IMR-90 (cell line): ENCODE measurements around the gene ATXN10. TPM values are rescaled to one million over a fixed set of nuclear protein-coding genes. Genes with fewer than 3 reads are reported as not detected.

Experiments
- ATAC-seq: fragments of 200-7000 bp; cut with Tn5 transposase; 2 replicates; pipeline ENCODE4 v1.9.1; 2020; ENCODE audit warnings: low read depth, mild to moderate bottlenecking, moderate library complexity
- BruUV-seq: library from RNA; stranded (reverse); fragments of 400-500 nt; replicated peaks from 2 replicates; lab custom pipeline; 2021; lab: Mats Ljungman, UMichigan
- CTCF ChIA-PET: fragments of 300-600 bp; formaldehyde crosslinking; extraction: SDS; loops from one replicate; lab custom pipeline; 2021; ENCODE audit warnings: antibody characterized with exemption; lab: Yijun Ruan, JAX
- POLR2A ChIA-PET: fragments of 300-600 bp; sonication (Branson Sonifier 250); formaldehyde crosslinking; loops from one replicate; lab custom pipeline; 2022; ENCODE audit warnings: antibody characterized with exemption; ENCODE audit not compliant: unreplicated experiment; lab: Charles Lee
- DNase-seq: peaks from one replicate; pipeline ENCODE4 v3.0.0; 2013
- H2AFZ ChIP-seq: replicated peaks from 2 replicates; pipeline ENCODE3; 2013; ENCODE audit warnings: low read length, mild to moderate bottlenecking; ENCODE audit not compliant: poor library complexity
- H2AK5ac ChIP-seq: 2 replicates; pipeline ENCODE4 v1.6.1; 2013; ENCODE audit warnings: low read depth, low read length, inconsistent platforms
- H2AK9ac ChIP-seq: replicated peaks from 2 replicates; pipeline ENCODE3; 2013; ENCODE audit warnings: mild to moderate bottlenecking, low read depth, low read length, moderate library complexity; ENCODE audit not compliant: poor library complexity
- H2BK120ac ChIP-seq: 2 replicates; pipeline ENCODE4 v1.6.1; 2013; ENCODE audit warnings: low read depth, low read length, inconsistent platforms
- H2BK15ac ChIP-seq: 3 replicates; pipeline ENCODE4 v1.6.1; 2013; ENCODE audit warnings: low read depth, low read length, inconsistent platforms
- H2BK20ac ChIP-seq: 2 replicates; pipeline ENCODE4 v1.6.1; 2013; ENCODE audit warnings: low read depth, mild to moderate bottlenecking, inconsistent platforms, low read length, moderate library complexity
- H2BK5ac ChIP-seq: 2 replicates; pipeline ENCODE4 v1.6.1; 2013; ENCODE audit warnings: mild to moderate bottlenecking, low read depth, low read length, inconsistent platforms; ENCODE audit not compliant: poor library complexity, severe bottlenecking
- H3K14ac ChIP-seq: replicated peaks from 2 replicates; pipeline ENCODE4 v1.6.1; 2013; ENCODE audit warnings: low read depth, low read length, inconsistent platforms
- H3K18ac ChIP-seq: 2 replicates; pipeline ENCODE4 v1.6.1; 2013; ENCODE audit warnings: low read depth, low read length, control low read depth
- H3K23ac ChIP-seq: 2 replicates; pipeline ENCODE4 v1.6.1; 2013; ENCODE audit warnings: low read depth, low read length, inconsistent platforms
- H3K27ac ChIP-seq: 2 replicates; pipeline ENCODE4 v1.5.1; 2013; ENCODE audit warnings: mild to moderate bottlenecking, control low read depth, low read length; ENCODE audit not compliant: insufficient read depth
- H3K27me3 ChIP-seq: 2 replicates; pipeline ENCODE4 v1.6.1; 2013; ENCODE audit warnings: low read length; ENCODE audit not compliant: control insufficient read depth, insufficient read depth
- H3K36me3 ChIP-seq: 2 replicates; pipeline ENCODE4 v1.6.1; 2013; ENCODE audit warnings: low read length, mixed read lengths; ENCODE audit not compliant: control insufficient read depth, insufficient read depth
- H3K4ac ChIP-seq: 2 replicates; pipeline ENCODE4 v1.6.1; 2013; ENCODE audit warnings: low read depth, low read length, inconsistent platforms
- H3K4me1 ChIP-seq: 2 replicates; pipeline ENCODE4 v1.6.1; 2013; ENCODE audit warnings: low read length, mixed read lengths; ENCODE audit not compliant: control insufficient read depth, insufficient read depth
- H3K4me2 ChIP-seq: 2 replicates; pipeline ENCODE4 v1.6.1; 2013; ENCODE audit warnings: low read depth, mild to moderate bottlenecking, control low read depth, low read length, moderate library complexity
- H3K4me3 ChIP-seq: 2 replicates; pipeline ENCODE4 v1.5.1; 2013; ENCODE audit warnings: low read depth, mild to moderate bottlenecking, control low read depth, low read length, moderate library complexity; ENCODE audit not compliant: insufficient read depth
- H3K56ac ChIP-seq: 2 replicates; pipeline ENCODE4 v1.6.1; 2013; ENCODE audit warnings: low read length, inconsistent platforms; ENCODE audit not compliant: insufficient read depth; ENCODE audit errors: extremely low read depth
- H3K79me1 ChIP-seq, 2 experiments: 2 replicates each; pipeline ENCODE4 v1.6.1; 2013; ENCODE audit warnings: low read length in 2 of 2, inconsistent platforms in 1 of 2, low read depth in 1 of 2
- H3K9ac ChIP-seq: 2 replicates; pipeline ENCODE4 v1.6.1; 2013; ENCODE audit warnings: low read depth, low read length, control low read depth
- H3K9me1 ChIP-seq: 2 replicates; pipeline ENCODE4 v1.6.1; 2013; ENCODE audit warnings: low read length, inconsistent platforms; ENCODE audit not compliant: insufficient read depth
- H3K9me3 ChIP-seq: 2 replicates; pipeline ENCODE4 v1.6.1; 2013; ENCODE audit warnings: low read length; ENCODE audit not compliant: control insufficient read depth, insufficient read depth
- H4K20me1 ChIP-seq: 2 replicates; pipeline ENCODE4 v1.6.1; 2013; ENCODE audit warnings: low read length, inconsistent platforms; ENCODE audit not compliant: insufficient read depth
- H4K5ac ChIP-seq: 2 replicates; pipeline ENCODE4 v1.6.1; 2013; ENCODE audit warnings: mild to moderate bottlenecking, low read depth, low read length, control low read depth
- H4K8ac ChIP-seq, 2 experiments: 2 replicates each; pipeline ENCODE4 v1.6.1; 2013; ENCODE audit warnings: low read depth in 2 of 2, low read length in 2 of 2, control low read depth in 1 of 2, inconsistent platforms in 1 of 2
- H4K91ac ChIP-seq: 2 replicates; pipeline ENCODE4 v1.6.1; 2013; ENCODE audit warnings: low read depth, low read length, inconsistent platforms; ENCODE audit not compliant: insufficient read depth
- BHLHE40 ChIP-seq: fragments of 150-350 bp; IDR thresholded peaks from 2 replicates; pipeline ENCODE4 v1.6.1; 2016; ENCODE audit warnings: mild to moderate bottlenecking, low read depth, low read length
- CEBPB ChIP-seq: IDR thresholded peaks from 2 replicates; pipeline ENCODE4 v1.6.1; 2012; ENCODE audit warnings: low read depth, low read length, improper control_type of control experiment
- CHD1 ChIP-seq: IDR thresholded peaks from 2 replicates; pipeline ENCODE4 v1.6.1; 2012; ENCODE audit warnings: low read depth, low read length, improper control_type of control experiment
- FOS ChIP-seq: fragments of 150-350 bp; IDR thresholded peaks from 2 replicates; pipeline ENCODE4 v1.6.1; 2016; ENCODE audit warnings: low read depth, low read length
- MAFK ChIP-seq: IDR thresholded peaks from 2 replicates; pipeline ENCODE4 v1.6.1; 2012; ENCODE audit warnings: low read depth, low read length, improper control_type of control experiment
- MAZ ChIP-seq: IDR thresholded peaks from 2 replicates; pipeline ENCODE4 v1.6.1; 2012; ENCODE audit warnings: low read depth, mild to moderate bottlenecking, low read length, improper control_type of control experiment, moderate library complexity, borderline replicate concordance
- MXI1 ChIP-seq: IDR thresholded peaks from 2 replicates; pipeline ENCODE4 v1.6.1; 2012; ENCODE audit warnings: low read depth, mild to moderate bottlenecking, low read length, moderate library complexity, borderline replicate concordance
- NFE2L2 ChIP-seq: fragments of 150-350 bp; IDR thresholded peaks from 2 replicates; pipeline ENCODE4 v1.6.1; 2016; ENCODE audit warnings: low read depth, mild to moderate bottlenecking, low read length
- POLR2A ChIP-seq: IDR thresholded peaks from 2 replicates; pipeline ENCODE4 v1.6.1; 2012; ENCODE audit warnings: mild to moderate bottlenecking, low read depth, low read length
- RAD21 ChIP-seq: IDR thresholded peaks from 2 replicates; pipeline ENCODE4 v1.6.1; 2012; ENCODE audit warnings: low read length, improper control_type of control experiment
- RCOR1 ChIP-seq: IDR thresholded peaks from 2 replicates; pipeline ENCODE4 v1.6.1; 2012; ENCODE audit warnings: mild to moderate bottlenecking, low read length, improper control_type of control experiment; ENCODE audit not compliant: insufficient replicate concordance
- RFX5 ChIP-seq: IDR thresholded peaks from 2 replicates; pipeline ENCODE4 v1.8.0; 2012; ENCODE audit warnings: low read depth, mild to moderate bottlenecking, low read length, moderate library complexity
- SMC3 ChIP-seq: fragments of 150-350 bp; IDR thresholded peaks from 2 replicates; pipeline ENCODE4 v1.6.1; 2016; ENCODE audit warnings: low read depth, mild to moderate bottlenecking, antibody characterized with exemption, low read length, moderate library complexity
- WGBS, 2 experiments: methylation state at CpG; one replicate each; pipeline versions ENCODE4 v1.1.5 to v1.1.7; 2013; ENCODE audit warnings: missing lambda C conversion rate in 2 of 2; ENCODE audit not compliant: insufficient read length in 1 of 2; ENCODE audit errors: extremely low coverage in 2 of 2; 5-methylcytosine and 5-hydroxymethylcytosine counted together
- dilution Hi-C: fragments of 300-500 bp; cut with HindIII; formaldehyde crosslinking; loops from one replicate; pipeline ENCODE4 v1.14.3; 2018; ENCODE audit warnings: low sequenced_read_pairs; ENCODE audit not compliant: unreplicated experiment
- in situ Hi-C: fragments of 300-500 bp; cut with MboI; formaldehyde crosslinking; loops from 3 replicates; pipeline ENCODE4 v1.14.3; 2019; ENCODE audit warnings: low sequenced_read_pairs, inconsistent platforms, mixed read lengths
- intact Hi-C: fragments of 100-400 bp; cut with micrococcal nuclease; formaldehyde crosslinking; loops from 2 replicates; pipeline ENCODE4 v1.10.0; 2022
- polyA plus RNA-seq, 3 experiments: library from polyadenylated mRNA; depleted of rRNA; stranded (reverse); fragments of >200 nt; gene quantifications; 2 replicates each; pipeline ENCODE4 v1.2.3, GENCODE V29; 2012; ENCODE audit warnings: low replicate concordance in 1 of 3
- total RNA-seq: library from RNA; depleted of rRNA; stranded (reverse); fragments of >200 nt; gene quantifications from 2 replicates; pipeline ENCODE4 v1.2.3, GENCODE V29; 2012
- TF ChIP-seq, protein P1 (sequence below): fragments of 150-350 bp; IDR thresholded peaks from 2 replicates; pipeline ENCODE4 v1.6.1; 2016; ENCODE audit warnings: low read depth, mild to moderate bottlenecking, low read length, moderate library complexity, borderline replicate concordance
- TF ChIP-seq, protein P2 (sequence below): fragments of 150-350 bp; IDR thresholded peaks from 2 replicates; pipeline ENCODE4 v1.6.1; 2017; ENCODE audit warnings: mild to moderate bottlenecking, antibody characterized with exemption, low read length, low read depth

Gene ATXN10
- total and polyA plus RNA-seq, 2 of the 4 experiments (the other 2 are of a cell fraction), result 116 to 231 TPM

DNA sequence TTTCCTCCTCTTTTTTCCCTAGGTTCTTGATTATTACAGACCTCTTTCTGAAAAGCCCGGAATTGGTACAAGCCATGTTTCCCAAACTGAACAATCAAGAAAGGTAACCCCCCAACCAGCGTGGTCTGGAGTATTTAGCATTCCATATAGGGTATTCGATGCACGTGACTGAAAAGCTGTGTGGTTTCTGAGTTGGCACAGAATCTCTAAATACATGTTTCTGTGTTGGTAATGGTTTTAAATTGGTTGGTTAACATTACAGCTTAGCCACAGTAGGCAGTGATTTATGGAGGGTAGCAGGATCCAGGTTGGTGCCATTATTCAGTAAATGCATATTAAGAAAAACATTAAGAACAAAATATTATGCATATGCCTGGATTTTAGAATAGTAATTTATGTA is 46.8 kb downstream of the ATXN10 start:
- Histone ChIP-seq H3K27me3 (no peaks in the 10 kb centered on the region), H2BK120ac (no peak overlapping the region; the same call in 1 of the 2 replicates), H3K9me3 (no peaks in the 10 kb centered on the region), H3K18ac (peak overlapping the region; percentile 50; the same call in 1 of the 2 replicates), H4K8ac (0 out of 4 replicates have a peak overlapping the region, but pooled peaks of 1 of the 2 experiments have one; percentile 5), H4K20me1 (peaks cover 23% of the 10 kb centered on the region; the same call in 1 of the 2 replicates), H4K91ac (no peak overlapping the region), H3K4ac (peak overlapping the region; percentile 20; the same call in 1 of the 2 replicates), H2AFZ (no peak overlapping the region), H3K9ac (no peak overlapping the region), H3K4me1 (peaks cover 4% of the 10 kb centered on the region; the same call in 1 of the 2 replicates), H3K23ac (peak overlapping the region; percentile 59), H3K56ac (no peak overlapping the region), H4K5ac (peak overlapping the region; percentile 75; the same call in 1 of the 2 replicates), H3K27ac (no peak overlapping the region), H2AK5ac (0 out of 2 replicates have a peak overlapping the region, but pooled peaks have one; percentile 50), H3K4me3 (no peak overlapping the region), H3K4me2 (peak overlapping the region; percentile 29; the same call in 1 of the 2 replicates), H2BK5ac (peak overlapping the region; percentile 75), H2BK20ac (no peak overlapping the region), H3K79me1 (peaks cover 41 to 77% of the 10 kb centered on the region in 2 experiments), H2BK15ac (0 out of 3 replicates have a peak overlapping the region, but pooled peaks have one; percentile 4), H3K14ac (peak overlapping the region; percentile 60), H3K9me1 (peaks cover 23% of the 10 kb centered on the region), H3K36me3 (peaks cover 19% of the 10 kb centered on the region), H2AK9ac (no peak overlapping the region)
- ATAC-seq (peak; percentile 33; the same call in 1 of the 2 replicates), DNase-seq (no peak)
- POLR2A ChIA-PET, result no interaction called here
- TF ChIP-seq SMC3 (no peak), POLR2A (no peak), NFE2L2 (no peak), MAFK (no peak), BHLHE40 (no peak), MXI1 (no peak), RCOR1 (no peak), RFX5 (no peak), MAZ (no peak), CHD1 (no peak), CEBPB (no peak), RAD21 (no peak), FOS (no peak)
- TF ChIP-seq, protein P1, sequence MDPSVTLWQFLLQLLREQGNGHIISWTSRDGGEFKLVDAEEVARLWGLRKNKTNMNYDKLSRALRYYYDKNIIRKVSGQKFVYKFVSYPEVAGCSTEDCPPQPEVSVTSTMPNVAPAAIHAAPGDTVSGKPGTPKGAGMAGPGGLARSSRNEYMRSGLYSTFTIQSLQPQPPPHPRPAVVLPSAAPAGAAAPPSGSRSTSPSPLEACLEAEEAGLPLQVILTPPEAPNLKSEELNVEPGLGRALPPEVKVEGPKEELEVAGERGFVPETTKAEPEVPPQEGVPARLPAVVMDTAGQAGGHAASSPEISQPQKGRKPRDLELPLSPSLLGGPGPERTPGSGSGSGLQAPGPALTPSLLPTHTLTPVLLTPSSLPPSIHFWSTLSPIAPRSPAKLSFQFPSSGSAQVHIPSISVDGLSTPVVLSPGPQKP, result no peak
- TF ChIP-seq, protein P2, sequence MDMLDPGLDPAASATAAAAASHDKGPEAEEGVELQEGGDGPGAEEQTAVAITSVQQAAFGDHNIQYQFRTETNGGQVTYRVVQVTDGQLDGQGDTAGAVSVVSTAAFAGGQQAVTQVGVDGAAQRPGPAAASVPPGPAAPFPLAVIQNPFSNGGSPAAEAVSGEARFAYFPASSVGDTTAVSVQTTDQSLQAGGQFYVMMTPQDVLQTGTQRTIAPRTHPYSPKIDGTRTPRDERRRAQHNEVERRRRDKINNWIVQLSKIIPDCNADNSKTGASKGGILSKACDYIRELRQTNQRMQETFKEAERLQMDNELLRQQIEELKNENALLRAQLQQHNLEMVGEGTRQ, result no peak
- in situ Hi-C loops (no loop called here), dilution Hi-C loops (no loop called here), intact Hi-C loops (no loop called here)
- BruUV-seq, result no TSS peak
- WGBS, 2 experiments, result no CpG with 5 or more reads among the region's 4 CpGs
- CTCF ChIA-PET, result interaction anchor here (1.0 kb wide), 1 partner anchor 17 kb away, joined by 6 read pairs; no protein-coding TSS in a partner anchor
